HG02623 (cell line): ENCODE data around the gene CHRNE.
"Not testable (repeated sequence)": the region's sequence is repeated elsewhere in the genome, so short reads cannot be mapped to it uniquely, and the experiment has no call there.

Experiments used
- ATAC-seq: cut with Tn5 transposase; IDR thresholded peaks from one replicate; pipeline ENCODE4 v1.9.1; 2021; ENCODE audit warnings: moderate library complexity; ENCODE audit not compliant: unreplicated experiment

The CHRNE gene

DNA sequence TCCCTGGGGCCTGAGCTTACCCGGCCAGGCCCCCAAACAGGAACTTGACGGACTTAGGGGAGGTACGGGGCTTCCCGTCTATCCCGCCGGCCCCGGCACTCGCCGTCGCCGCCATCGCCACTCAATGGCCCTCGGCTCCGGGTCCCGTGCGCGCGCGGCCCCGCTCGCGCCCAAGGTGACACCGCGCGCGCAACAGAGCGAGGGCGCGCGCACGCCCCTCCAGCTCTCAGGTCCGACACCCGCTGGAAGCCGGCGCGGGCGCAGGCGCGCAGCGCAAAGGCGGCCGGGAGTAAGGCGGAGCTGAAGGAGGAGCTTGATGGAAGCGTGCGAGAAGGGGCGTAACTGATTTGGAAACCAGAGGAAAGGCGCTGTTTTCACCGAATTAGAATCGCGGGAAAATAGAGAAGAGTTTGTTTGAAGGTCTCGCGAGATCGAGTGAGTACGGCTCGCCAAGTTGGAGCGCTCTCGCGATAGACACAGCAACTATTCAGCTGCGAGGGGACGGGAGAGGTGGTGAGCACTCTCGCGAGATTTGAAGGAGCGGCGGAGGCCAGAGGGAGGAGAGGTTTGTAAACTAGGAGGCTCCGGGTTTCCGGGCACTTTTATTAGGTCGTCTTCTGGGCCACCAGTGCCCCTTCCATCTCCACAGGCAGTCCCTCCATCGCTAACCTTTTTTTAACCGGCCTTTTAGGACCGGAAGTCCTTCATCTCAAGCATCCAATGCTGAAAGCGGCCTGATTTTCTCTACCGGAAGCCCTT is 37.1 kb upstream of the CHRNE start, which contains the start of the genes RNF167 and SLC25A11:
RNF167 (plus strand) TSS at position 473 of the 759 bp plus-strand sequence. CDS start 642 bp downstream, outside the sequence.
SLC25A11 (minus strand) TSS at position 251 of the 759 bp plus-strand sequence; CDS start at position 115, 136 bp downstream.
- peak; percentile 70 for ATAC-seq

DNA sequence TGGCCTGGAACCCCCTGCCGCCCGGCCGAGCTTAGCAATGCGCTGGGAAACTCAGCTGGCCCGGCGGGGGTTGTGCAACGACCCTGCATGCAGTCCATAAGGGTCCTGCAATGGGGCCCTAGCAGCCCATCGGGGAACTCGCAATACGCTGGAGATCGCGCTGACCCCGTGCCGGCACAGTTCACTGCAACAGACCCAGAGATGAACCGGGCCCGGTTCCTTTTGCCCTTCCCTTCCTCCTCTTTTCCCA is 36.6 kb upstream of the CHRNE start:
- peak; percentile 4 for ATAC-seq

DNA sequence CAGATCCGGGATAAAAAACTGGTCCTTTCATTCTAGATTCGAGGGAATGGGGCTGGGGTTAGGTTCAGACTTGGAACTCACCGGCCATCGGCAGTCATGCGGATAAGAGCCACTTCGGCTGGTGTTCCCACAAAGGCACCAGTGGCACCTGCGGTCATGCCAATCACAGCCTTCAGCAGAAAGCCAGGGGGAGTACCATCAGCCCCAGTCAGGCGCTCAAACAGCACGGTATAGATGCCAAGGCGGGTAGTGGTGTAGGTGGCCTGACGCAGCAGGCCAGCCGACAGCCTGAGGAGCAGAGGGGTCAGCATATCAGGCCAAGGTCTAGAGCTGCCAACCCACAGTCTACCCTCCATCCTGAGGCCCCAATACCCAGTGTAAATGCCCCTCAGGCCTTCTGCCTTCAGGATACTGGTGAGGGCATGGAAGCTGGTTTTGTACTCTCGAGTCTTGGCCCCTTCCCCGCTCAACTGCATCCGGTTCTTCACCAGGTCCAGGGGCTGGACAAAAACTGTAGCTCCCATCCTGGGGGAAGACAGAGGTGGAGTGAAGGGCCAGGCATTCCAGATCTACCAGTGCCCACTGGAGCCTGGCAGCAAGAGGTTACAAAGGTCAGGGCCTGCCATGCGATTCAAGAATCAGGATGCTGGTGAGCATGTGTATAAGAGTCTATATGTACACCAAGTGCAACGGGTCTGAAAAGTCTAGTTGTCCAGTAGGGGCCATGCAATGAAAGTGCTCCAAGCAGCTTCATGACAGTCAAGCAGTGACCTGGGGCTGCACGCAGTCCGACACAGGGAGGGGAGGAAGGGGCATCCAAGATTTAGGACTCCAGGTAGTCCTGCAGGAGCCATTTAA is 36.0 kb upstream of the CHRNE start:
- ATAC-seq: no peak

DNA sequence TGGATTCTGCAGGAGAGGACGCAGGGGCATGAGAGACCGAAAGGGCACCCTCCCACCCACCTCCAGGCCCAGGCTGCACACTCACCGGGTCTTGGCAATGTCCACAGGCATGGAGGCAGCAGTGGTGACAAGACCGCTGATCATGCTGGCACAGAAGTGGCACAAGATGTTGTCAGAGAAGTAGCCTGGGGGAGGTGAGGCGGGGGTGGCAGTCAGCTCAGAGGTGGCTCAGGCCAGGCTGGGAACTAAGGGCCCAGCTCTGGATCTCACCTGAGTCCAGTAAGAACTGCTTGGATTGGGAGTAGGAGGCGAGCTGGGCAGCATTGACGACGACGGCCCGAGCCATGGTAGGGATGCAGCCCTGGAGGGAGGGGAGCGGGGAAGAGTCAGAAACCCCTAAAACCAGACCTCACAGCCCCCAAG is 35.2 kb upstream of the CHRNE start:
- no peak for ATAC-seq

DNA sequence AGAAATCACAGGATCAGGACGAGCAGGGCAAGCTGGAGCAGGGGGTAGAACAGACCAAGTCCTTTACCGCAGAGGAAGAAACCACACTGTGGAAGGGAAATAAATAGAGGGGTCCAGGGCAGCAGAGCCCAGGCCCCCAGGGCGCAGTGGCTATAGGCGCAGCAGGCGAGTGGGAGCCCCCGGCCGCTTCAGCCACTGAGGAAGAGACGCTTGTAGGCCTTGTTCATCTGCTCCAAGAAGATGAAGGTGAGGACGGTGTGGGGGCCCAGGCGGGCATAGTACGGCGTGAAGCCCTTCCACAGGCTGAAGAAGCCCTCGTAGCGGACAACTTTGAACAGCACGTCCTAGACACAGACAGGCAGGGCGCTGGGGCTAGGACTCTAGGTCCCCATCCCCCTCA is 34.7 kb upstream of the CHRNE start:
- no peak for ATAC-seq

DNA sequence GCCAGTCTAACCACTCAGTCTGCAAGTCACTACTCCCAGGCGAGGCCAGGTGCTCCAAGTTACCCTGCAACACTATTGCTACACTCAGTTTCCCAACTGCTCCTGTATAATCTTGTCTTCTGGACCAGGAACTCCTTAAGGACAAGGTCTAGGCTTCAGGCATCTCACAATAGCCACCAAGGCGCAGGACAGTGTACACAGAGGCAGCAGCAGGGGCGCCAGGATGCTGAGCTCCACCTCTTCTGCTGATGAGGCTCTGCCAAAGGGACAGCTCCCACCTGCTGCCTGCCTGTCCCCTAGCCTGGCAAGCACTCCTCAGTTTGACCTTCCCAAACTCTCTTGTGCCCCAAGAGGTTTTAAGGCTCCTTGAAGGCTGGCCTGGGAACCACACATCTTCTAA is 33.5 kb upstream of the CHRNE start:
- no peak for ATAC-seq

DNA sequence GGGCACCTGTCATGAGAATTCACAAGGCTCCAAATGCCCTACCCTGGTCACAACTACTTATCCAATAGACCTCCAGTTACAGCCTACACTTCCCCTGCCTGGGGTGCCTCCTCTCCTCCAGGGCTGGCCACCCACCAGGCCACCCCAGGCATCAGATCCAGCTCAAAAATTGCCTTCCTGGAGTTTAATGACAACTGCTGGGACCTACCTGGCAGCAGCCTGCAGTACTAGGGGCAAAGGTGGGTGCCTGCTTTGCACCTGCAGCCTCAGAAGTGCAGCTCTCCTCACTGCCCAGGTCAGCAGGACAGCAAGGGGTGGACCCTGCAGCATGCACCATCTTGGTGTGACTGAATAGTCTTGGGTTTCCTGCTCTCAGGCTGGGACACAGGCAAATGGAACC is 32.8 kb upstream of the CHRNE start:
- no peak for ATAC-seq

DNA sequence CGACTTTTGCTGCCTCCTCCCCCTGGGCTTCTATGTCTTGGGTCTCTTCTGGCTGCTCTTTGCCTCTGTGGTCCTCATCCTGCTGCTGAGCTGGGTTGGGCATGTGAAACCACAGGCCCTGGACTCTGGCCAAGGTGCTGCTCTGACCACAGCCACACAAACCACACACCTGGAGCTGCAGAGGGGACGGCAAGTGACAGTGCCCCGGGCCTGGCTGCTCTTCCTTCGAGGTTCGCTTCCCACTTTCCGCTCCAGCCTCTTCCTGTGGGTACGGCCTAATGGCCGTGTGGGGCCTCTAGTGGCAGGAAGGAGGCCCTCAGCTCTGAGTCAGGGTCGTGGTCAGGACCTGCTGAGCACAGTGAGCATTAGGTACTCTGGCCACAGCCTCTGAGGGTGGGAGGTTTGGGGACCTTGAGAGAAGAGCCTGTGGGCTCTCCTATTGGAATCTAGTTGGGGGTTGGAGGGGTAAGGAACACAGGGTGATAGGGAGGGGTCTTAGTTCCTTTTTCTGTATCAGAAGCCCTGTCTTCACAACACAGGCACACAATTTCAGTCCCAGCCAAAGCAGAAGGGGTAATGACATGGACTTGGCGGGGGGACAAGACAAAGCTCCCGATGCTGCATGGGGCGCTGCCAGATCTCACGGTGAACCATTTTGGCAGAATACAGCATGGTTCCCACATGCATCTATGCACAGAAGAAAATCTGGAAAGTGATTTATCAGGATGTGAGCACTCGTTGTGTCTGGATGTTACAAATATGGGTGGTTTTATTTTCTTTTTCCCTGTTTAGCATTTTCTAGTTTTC is 31.5 kb upstream of the CHRNE start:
- no peak for ATAC-seq

DNA sequence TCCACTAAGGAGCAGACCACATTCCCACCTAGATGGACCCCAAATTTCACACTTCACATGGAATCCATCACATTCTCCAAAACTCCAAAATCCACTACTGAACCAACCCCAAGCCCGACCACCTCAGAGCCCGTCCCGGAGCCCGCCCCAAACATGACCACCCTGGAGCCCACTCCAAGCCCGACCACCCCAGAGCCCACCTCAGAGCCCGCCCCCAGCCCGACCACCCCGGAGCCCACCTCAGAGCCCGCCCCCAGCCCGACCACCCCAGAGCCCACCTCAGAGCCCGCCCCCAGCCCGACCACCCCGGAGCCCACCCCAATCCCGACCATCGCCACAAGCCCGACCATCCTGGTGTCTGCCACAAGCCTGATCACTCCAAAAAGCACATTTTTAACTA is 30.7 kb upstream of the CHRNE start:
- no peak for ATAC-seq

DNA sequence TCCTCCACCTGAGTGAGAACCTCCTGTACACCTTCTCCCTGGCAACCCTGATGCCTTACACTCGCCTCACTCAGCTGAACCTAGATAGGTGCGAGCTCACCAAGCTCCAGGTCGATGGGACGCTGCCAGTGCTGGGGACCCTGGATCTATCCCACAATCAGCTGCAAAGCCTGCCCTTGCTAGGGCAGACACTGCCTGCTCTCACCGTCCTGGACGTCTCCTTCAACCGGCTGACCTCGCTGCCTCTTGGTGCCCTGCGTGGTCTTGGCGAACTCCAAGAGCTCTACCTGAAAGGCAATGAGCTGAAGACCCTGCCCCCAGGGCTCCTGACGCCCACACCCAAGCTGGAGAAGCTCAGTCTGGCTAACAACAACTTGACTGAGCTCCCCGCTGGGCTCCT is 29.9 kb upstream of the CHRNE start:
- no peak for ATAC-seq

DNA sequence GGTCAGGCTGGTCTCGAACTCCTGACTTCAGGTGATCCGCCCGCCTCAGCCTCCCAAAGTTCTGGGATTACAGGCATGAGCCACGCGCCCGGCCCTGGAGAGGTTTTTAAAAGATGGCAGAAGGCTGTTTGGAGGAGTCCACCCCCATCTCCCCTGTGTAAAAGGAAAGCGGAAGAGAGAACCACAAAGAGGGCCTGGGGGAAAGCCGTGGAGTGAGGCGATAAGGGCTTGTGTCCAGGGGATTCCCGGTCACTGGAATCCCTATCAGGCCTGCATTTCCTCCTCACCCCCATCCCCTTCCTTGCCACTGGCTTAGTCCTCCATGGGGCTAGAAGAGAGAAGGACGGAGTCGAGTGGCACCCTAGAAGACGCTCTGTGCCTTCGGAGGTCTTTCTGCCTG is 29.1 kb upstream of the CHRNE start, which contains the start of gene GP1BA:
GP1BA (plus strand) TSS at position 315 of the 400 bp plus-strand sequence. CDS start 328 bp downstream, outside the sequence.
- ATAC-seq: no peak

DNA sequence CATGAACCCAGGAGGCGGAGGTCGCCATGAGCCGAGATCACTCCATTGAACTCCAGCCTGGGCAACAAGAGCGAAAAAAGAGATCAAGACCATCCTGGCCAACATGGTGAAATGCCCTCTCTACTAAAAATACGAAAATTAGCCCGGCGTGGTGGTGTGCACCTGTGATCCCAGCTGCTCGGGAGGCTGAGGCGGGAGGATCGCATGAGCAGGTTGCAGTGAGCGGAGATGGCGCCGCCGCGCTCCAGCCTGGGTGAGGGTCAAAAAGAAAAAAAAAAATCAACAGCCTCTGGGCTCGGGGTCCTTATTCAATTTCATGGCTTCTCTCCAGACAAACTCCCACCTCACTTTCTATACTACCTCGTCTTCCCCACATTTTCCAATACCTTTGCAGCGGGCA is 26.0 kb upstream of the CHRNE start:
- no peak for ATAC-seq

DNA sequence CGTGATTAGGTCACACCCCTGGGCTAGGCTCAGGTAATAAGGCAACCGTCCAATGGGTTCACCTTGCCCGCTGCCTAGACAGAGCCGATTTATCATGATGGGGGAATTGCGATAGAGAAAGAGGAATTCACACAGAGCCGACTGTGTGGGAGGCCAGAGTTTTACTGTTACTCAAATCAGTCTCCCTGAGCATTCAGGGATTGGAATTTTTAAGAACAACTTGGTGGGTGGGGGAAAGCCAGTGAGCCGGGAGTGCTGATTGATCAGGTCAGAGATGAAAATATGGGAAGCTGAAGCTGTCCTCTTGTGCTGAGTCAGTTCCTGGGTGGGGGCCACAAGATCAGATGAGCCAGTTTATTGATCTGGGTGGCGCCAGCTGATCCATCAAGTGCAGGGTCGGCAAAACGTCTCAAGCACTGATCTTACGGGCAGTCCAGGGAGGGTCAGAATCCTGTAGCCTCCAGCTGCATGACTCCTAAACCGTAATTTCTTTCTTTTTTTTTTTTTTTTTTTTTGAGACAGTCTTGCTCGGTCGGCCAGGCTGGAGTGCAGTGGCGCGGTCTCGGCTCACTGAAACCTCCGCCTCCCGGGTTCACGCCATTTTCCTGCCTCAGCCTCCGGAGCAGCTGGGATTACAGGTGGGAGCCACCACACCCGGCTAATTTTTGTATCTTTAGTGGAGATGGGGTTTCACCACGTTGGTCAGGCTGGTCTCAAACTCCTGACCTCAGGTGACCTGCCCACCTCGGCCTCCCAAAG is 23.9 kb upstream of the CHRNE start:
- ATAC-seq: not testable (repeated sequence)

DNA sequence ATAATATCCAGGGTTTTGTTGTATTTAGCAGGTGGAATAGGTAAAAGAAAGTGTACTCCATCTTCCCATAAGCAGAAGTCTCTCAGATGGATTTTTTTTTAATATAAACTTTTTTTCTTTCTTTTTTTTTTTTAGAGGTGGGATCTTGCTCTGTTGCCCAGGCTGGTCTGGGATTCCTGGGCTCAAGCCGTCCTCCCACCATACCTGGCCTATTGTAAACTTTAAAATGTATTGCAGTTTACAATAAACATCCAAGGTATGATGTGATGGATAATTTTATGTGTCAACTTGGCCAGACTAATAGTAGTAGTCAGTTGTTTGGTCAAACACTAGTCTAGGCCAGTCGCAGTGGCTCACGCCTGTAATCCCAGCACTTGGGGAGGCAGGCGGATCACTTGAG is 18.4 kb upstream of the CHRNE start:
- ATAC-seq: no peak

DNA sequence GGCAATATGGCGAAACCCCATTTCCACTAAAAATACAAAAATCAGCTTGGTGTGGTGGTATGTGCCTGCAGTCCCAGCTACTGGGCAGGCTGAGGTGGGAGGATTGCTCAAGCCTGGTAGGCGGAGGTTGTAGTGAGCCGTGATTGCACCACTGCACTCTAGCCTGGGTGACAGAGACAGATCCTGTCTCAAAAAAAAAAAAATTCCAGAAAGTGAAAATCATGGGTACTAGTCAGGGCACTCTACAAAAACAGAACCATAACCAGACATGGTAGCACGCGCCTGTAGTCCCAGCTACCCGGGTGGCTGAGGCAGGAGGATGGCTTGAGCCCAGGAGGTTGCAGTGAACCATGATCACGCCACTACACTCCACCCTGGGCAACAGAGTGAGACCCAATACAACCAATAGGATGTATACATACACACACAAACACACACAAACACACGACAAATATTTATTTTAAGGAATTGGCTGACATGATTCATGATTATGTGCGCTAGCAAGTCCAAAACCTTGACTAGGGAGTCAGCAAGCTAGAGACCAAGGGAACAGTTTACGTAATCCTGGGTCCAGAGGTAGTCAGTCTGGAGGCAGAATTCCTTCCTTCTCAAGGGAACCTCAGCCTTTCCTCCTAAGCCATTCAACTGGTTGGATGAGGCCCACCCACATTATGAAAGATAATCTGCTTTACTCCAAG is 17.6 kb upstream of the CHRNE start:
- ATAC-seq: no peak

DNA sequence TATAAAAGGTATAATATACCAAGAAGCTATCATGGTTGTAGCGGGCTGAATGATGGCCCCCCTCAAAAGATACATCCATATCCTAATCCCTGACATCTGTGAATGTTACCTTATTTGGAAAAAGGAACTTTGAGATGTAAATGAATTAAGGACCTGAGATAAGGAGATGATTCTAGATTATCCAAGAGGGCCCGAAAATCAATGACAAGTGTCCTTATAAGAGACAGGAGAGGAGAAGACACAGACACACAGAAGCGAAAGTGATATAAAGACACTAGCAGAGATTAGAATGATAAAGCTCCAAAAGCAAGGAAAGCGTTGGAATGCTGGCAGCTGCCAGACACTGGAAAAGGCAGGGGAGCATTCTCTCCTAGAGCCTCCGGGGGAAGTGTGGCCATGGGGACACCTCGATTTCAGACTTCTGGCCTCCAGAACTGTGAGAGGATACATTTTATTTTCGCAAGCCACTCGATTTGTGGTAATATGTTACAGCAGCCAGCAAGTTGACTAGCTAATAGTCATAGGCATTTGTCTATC is 16.7 kb upstream of the CHRNE start:
- no peak for ATAC-seq

DNA sequence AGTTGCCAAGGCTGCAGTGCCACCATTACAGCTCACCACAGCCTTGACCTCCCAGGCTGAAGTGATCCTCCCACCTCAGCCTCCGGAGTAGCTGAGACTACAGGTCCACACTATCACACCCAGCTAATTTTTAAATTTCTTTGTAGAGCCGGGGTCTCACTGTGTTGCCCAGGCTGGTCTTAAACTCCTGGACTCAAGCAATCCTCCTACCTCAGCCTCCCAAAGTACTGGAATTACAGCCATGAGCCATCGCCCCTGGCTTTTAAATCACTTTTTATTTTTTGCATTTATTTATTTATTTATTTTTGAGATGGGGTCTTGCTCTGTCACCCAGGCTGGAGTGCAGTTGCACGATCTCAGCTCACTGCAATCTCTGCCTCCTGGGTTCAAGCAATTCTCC is 11.7 kb upstream of the CHRNE start:
- ATAC-seq: not testable (repeated sequence)

DNA sequence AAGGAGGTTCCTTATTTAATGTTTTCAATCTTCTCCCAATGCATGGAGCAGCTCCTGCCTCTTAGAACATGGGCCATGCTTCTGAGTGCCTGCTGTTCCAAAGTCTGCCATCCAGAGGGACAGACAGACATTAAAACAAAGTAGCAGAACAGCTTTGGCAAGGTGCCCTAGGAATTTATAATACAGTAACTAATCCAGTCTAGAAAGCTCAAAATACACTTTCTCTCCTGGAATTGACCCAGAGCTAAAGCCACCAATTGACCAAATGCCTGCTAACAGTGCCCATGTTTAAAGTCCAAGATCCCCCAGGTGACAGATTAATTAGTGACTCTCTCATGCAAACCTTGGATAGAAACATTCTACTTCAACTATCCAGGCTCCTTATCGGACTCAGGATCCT is 11.1 kb upstream of the CHRNE start:
- ATAC-seq: no peak

DNA sequence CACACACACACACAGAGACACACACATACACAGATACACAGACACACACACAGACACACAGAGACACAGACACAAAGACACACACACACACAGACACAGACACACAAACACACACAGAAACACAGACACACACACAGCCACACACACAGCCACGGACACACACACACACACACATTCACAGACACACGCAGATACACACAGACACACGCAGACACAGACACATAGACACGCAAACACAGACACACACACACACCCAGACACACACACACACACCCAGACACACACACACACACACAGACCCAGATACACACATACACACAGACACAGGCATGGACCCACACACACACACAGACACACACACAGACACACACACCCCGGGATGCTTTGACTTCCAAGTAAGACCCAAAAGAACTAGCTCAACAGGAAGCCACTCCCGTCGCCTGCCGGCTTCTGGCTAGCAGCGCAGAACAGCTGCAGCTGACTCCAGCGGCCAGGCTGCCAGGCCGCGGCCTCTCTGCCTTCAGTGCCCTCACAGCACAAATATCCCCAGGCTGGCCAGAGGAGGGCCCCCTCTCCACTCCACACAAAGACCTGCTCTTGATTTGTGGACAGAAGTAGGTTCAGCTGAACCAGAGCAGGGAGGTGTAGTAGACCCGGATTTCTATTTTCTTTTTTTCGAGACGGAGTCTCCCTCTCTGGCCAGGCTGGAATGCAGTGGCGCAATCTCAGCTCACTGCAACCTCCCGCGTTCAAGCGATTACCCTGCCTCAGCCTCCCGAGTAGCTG is 6.0 kb upstream of the CHRNE start:
- no peak for ATAC-seq
